Frontal cortex (tissue), 4 donors: ENCODE measurements around the gene MEG3. TPM values are rescaled to one million over a fixed set of nuclear protein-coding genes. Genes with fewer than 3 reads are reported as not detected.

ENCODE experiments used
- DNase-seq, 2 donors: peaks; one replicate each; pipeline ENCODE4 v3.0.0; 2012; ENCODE audit warnings: low spot score in 2 of 2
- FAIRE-seq: peaks from 2 replicates; lab custom pipeline; 2012; peaks lifted over from hg19 to GRCh38; lab: Jason Lieb, UNC
- total RNA-seq: library from RNA; depleted of rRNA; stranded (reverse); fragments of >200 nt; gene quantifications from one replicate; pipeline ENCODE4 v1.2.3, GENCODE V29; 2014
- donor health status: control.
- donor health status: control.
- donor health status: control.

The MEG3 gene
- total RNA-seq, 1 donor from 2014 or later: 95.4 TPM

- FAIRE-seq: no peak
- no peak for DNase-seq
Measured at GRCh38 chr14:100841761-100842403, 16.0 kb downstream of the MEG3 start.

GRCh38 chr14:100842799-100843198 is 16.9 kb downstream of the MEG3 start:
- FAIRE-seq (no peak), DNase-seq (peak in 1 of 2 donors; percentile 45)

GRCh38 chr14:100844082-100844408 is 18.1 kb downstream of the MEG3 start:
- FAIRE-seq: no peak

DNA sequence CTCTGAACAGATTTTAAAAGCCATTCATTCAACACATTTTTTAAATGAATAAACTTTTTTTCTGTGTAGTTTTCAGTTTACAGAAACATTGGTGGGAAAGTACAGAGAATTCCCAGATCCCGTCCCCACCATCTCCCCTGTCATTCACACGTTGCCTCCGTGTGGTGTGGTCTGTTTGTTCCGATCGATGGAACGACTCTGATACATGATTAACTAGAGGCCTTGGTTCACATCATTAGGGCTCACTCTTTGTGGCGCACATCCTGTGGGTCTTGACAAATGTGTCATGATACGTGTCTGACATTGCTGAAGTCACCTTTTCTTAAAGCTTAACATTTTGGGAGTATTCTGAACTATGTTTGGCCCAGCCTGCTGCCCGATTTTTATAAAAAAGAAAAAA is 18.5 kb downstream of the MEG3 start:
- DNase-seq (no peak), FAIRE-seq (no peak)

More at GRCh38 chr14:100844082-100844408, 18.1 kb downstream of the MEG3 start:
- DNase-seq: no peak

GRCh38 chr14:100844846-100845245 is 18.9 kb downstream of the MEG3 start:
- DNase-seq: no peak
- no peak for FAIRE-seq

- FAIRE-seq (no peak), DNase-seq (no peak)
Measured at GRCh38 chr14:100845341-100845740, 19.4 kb downstream of the MEG3 start.

DNA sequence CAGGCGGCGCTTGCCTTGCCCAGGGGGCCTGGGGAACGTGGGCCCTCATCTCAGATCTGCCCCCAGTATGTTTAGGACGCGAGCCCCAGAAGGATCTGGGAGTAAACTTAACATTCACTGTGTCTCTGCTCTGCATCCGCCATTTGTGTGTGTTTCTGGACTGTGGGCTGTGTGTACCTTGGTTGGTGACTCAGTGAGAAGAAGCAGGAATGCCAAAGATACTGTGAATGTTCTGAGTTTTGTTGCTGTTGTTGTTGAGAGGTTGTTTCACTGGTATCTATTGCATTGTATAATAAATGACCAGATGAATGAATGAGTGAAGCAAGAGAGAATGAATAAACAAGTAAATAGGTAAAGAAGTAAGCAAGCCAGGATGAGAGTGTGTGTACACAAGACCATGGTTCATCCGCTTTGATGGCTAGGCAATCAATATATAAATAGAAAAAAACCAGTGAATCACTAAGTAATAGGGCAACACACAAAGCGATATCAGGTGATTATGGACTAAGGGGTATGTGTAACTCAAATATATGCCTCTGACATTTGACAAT is 20.5 kb downstream of the MEG3 start:
- FAIRE-seq (no peak), DNase-seq (no peak)

DNA sequence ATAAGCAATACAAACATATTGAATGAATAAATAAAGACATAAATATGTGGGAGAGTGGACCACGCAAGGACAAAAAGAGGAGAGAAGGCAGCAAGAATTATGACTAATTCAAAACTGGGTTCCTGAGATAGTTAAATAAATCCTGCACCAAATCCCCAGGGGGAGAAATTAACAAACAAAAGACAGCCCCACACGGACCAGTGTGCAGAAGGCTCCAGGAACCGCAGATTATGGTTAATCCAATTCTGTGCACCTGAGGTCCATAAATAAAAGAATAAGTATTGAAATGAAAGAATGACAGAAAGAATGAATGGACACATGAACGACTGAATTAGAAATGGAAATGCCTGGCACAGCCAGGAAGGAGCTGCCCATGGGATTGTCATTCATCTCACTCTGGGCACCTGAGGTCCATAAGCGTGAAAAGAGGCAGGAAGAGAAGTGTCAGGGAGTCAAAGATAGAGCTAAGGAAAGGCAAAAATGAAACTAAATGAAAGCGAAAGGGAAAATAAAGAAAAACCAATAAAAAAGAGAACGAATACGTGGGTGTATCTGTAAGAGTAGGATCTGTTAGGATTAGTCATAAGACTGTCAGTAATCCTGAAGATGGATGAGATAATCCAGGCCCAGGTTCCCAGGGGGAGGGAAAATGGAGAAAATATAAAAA is 23.3 kb downstream of the MEG3 start:
- FAIRE-seq (no peak), DNase-seq (no peak)

DNA sequence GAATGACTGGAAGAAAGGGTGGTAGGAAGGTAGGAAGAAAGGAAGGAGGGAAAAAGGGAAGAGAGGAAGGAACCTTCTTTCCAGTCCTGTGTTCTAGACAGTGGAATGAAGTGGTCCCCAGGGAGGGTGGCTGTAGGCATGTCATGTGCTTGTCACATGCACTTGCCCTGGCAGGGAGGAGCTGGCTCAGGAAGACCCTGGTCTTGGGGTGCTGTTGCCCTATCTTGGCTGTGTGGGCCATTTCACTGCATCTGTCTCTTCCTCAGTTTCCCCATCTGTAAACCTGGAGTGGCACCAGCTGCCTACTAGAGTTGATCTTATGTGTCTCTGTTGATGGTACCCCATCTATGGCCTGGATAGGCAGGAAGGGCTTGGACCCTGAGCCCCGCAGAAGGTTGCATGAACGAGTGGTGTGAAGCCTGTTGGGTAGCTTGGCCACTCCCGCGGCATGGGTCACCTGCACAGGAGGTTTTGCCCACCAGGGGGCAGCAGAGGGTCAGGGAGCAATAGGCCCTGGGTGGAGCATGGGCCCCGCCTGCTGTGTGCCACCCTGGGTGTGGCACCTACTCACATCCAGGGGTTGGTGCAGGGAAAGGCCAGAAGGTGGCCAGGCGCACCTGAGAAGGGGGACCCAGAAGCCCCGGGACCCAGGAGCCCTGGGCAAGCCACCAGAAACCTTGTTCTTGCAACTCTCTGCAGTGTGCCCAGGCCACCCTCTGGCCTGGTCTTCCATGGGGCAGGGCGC is 25.1 kb downstream of the MEG3 start:
- DNase-seq (no peak), FAIRE-seq (no peak)

GRCh38 chr14:100851586-100851916 is 25.6 kb downstream of the MEG3 start:
- DNase-seq: no peak
- no peak for FAIRE-seq

DNA sequence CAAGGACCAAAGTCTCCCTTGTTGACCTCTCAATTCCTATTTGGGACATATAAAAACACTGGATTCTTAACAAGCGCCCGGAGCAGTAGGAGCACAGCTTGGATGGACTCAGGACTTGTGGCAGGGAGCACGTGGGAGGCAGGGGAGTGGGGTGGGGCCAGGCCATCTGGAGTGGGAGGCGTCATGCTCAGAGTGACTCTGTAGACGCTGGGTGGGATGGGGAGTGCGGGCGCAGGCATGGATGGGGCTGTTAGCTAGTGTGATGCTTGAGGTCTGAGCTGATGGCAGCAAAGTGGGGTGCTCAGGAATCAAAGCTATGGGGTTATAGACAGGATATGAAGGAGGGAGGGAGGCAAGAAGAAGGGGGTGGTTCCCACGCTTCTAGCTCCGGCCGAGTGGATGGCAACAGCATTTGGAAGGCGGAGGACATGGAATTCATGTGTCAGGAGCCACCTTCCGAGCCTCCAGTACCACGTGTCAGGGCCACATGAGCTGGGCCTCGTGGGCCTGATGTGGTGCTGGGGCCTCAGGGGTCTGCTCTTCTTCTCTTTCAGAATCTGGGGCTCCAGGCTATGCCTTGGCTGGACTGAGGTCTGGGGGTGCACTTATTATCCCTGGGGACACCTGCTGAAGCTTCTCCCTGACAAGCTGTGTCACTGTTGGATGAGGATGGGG is 26.2 kb downstream of the MEG3 start:
- DNase-seq: no peak

DNA sequence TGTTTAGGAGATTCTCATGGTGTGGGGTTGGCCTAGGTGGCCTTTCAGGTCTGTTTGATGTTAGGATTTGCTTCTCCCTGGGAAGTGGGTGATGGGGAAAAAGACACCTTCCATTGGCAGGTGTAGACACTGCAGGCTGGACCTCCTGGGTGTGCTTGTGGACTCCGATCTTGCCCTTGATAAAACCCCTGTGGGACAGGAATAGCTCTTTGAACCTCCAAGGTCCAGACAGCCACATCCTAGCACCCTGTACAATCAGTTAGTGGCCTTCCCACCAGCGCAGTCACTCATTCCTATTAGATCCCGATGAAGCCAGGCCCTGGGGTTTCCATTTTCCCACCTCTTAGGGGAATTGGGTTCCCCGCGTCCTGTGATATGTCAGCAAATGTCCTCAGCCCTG is 28.5 kb downstream of the MEG3 start:
- DNase-seq (no peak), FAIRE-seq (no peak)

More for the DNA sequence above, 26.2 kb downstream of the MEG3 start:
- no peak for FAIRE-seq

DNA sequence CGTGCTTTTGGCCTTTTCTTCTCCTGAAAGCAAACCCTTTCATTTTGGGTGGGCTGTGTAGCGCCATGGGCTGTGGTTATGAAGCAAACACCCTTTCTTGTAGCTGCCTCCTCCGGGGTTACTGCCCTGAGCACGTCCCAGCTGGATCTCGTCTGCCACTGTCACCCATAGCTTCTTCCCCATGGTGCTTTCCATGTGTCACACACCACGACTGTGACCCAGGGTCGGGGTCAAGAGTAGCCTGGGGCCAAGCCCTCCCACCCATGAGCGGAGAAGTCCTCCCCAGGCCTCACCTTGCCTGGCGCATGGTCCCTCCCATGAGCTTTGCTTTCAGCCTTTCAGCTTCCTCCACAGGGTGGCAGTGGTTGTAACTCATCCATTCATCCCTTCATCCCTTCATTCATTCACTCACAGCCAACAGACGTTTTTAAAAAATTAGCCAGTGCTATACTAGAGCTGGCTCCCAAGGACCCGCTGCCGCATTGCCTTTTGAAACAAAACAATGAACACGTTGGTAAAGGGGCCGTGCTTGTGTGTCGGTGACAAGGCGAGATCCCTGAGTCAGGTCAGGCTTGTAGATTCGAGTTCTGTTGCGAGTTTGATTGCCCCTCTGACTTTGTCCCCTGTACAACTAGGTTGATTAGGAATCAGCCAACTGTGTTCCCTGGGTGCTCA is 29.5 kb downstream of the MEG3 start:
- no peak for DNase-seq

DNA sequence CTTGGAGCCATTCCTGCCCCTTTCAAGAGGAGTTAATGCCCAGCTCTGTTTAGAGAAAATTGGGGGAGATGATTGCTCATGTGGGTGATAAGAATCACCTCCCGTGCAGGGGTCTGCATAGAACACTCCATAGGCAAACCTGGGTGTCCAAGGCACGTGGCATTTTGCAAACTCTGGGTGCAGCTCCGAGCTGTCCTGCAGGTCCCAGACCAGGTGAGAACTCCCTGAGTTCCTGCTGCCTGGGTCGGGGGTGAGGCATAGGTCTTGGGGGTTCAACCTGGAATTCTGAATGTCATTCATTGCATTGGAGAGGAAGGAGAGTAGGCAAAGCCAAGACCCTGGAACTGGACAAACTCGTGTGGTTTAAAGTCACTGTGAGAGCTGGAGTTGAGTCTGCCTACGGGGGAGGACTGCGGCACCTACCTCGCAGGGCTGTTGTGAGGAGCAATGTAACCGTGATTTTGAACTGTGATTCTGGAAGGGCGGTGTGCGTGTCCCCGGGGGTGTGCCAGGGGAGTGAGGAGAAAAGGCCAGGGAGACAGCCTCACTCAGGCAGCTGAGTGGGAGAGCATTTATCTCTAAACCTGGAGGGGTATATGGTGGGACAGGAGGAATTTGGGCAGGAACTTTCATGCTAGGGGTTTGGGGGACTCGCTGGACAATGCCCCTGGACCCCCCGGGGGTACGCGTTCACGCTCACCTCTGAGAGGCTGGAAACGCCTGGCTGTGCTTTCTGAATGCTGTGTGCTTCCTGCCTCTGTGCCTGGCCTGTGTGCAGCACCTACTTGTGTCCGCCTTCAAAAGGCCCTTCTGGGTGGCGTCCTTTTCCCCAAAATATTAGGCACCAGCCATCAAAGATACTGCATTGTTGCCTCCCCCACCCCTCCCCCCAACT is 30.4 kb downstream of the MEG3 start:
- FAIRE-seq (no peak), DNase-seq (no peak)

More for the DNA sequence above, 29.5 kb downstream of the MEG3 start:
- no peak for FAIRE-seq

- FAIRE-seq: no peak
- DNase-seq: no peak
Measured at GRCh38 chr14:100857233-100857922, 31.5 kb downstream of the MEG3 start.

DNA sequence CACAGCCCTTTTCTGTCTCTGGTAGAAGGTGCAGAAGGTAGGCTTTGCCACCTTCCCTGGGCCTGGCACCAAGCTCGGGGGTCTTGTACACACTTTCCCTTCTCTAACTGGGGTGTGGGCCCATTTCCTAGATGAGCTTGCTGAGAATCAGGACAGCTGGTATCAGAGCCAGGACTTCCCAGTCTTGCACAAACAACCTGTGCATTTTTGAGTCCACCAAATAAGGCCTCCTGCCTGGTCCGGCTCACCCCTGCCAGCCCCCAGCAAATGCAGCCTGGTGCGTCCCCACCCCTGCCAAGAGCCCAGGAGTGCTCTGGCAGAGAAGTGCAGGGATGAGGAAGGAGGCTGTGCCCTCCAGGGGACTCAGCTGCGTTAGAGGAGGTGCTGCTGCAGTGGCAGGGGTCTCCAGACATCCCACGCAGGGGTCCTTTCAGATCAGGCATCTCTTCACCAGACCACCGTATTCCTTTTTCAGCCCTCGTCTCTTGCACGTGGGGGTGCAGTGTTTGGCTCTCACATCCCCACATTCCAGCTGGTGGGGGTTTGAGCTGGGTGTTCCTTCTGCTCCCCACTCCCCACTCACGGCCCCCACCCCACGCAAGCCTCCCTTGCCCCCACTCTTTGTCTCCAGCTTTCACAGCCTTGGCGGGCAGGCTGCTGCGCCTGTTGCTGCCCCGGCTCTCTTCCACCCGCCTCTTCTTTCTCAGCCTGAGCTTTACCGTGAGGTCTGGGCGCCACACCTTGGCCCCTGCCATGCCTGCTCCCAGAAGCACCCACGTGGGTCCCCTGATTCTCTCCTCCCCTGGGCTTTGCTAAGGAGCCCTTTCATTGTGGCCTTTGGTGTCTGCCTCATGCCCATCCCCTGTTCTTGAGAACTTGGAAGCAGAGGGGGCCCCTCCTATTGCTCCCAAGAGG is 32.3 kb downstream of the MEG3 start:
- no peak for FAIRE-seq
- DNase-seq: no peak

- FAIRE-seq: no peak
Measured at GRCh38 chr14:100858838-100859220, 32.9 kb downstream of the MEG3 start.

More at GRCh38 chr14:100858838-100859220, 32.9 kb downstream of the MEG3 start:
- no peak for DNase-seq
